K562 (cell line): ENCODE measurements around the gene HIF1A. TPM values are rescaled to one million over a fixed set of nuclear protein-coding genes. Genes with fewer than 3 reads are reported as not detected.

Experiments
- ATAC-seq: fragments of 200-7000 bp; cut with Tn5 transposase; 3 replicates; pipeline ENCODE4 v1.9.1; 2020; ENCODE audit warnings: moderate library complexity
- BruUV-seq: library from RNA; stranded (reverse); fragments of 400-500 nt; replicated peaks from 2 replicates; lab custom pipeline; 2021; lab: Mats Ljungman, UMichigan
- CTCF ChIA-PET: fragments of 300-600 bp; formaldehyde crosslinking; extraction: SDS; loops from one replicate; lab custom pipeline; 2021; ENCODE audit warnings: low intra/inter-chr PET ratio; lab: Yijun Ruan, JAX
- POLR2A ChIA-PET: fragments of 300-600, 350-650 bp; sonication (Branson Sonifier 250); formaldehyde crosslinking; extraction: SDS; loops from one replicate; lab custom pipeline; 2021; ENCODE audit warnings: antibody characterized with exemption, inconsistent platforms; lab: Yijun Ruan, JAX
- DNase-seq, 4 experiments: peaks; one replicate each; pipeline versions ENCODE4 v3.0.0 to v3.0.0-alpha.2; 2011 to 2018; ENCODE audit warnings: low spot score in 3 of 4, mixed read lengths in 3 of 4; ENCODE audit errors: extremely low read depth in 1 of 4
- FAIRE-seq: peaks from 2 replicates; lab custom pipeline; 2011; peaks lifted over from hg19 to GRCh38; lab: Jason Lieb, UNC
- H2AFZ ChIP-seq: 2 replicates; pipeline ENCODE4 v1.6.0; 2011; ENCODE audit warnings: low read depth, low read length, control low read depth, inconsistent platforms
- H3K27ac ChIP-seq: fragments of 200-600 bp; 3 replicates; pipeline ENCODE4 v1.8.0; 2011; ENCODE audit warnings: low read depth, mild to moderate bottlenecking, control low read depth, inconsistent platforms, low read length, moderate library complexity, mixed read lengths; ENCODE audit errors: extremely low read depth
- H3K27me3 ChIP-seq, 2 experiments: fragments of 300-600 bp in 1 of 2; 2 replicates in 1 of 2; 3 replicates in 1 of 2; pipeline versions ENCODE4 v1.6.0 to v1.8.0; 2011; ENCODE audit warnings: inconsistent platforms in 2 of 2, low read length in 2 of 2, mild to moderate bottlenecking in 1 of 2, mixed read lengths in 1 of 2, moderate library complexity in 1 of 2; ENCODE audit not compliant: control insufficient read depth in 2 of 2, insufficient read depth in 2 of 2
- H3K36me3 ChIP-seq: fragments of 300-600 bp; 3 replicates; pipeline ENCODE4 v1.8.0; 2011; ENCODE audit warnings: mild to moderate bottlenecking, low read length, inconsistent platforms; ENCODE audit not compliant: control insufficient read depth, insufficient read depth
- H3K4me1 ChIP-seq, 2 experiments: fragments of 200-600 bp in 1 of 2; replicated peaks in 1 of 2; 2 replicates in 1 of 2; 3 replicates in 1 of 2; pipeline versions ENCODE4 v1.5.1 to v1.8.0; 2011; ENCODE audit warnings: inconsistent platforms in 2 of 2, low read length in 2 of 2, mild to moderate bottlenecking in 1 of 2, mixed read lengths in 1 of 2, moderate library complexity in 1 of 2; ENCODE audit not compliant: control insufficient read depth in 2 of 2, insufficient read depth in 2 of 2
- H3K4me2 ChIP-seq: 2 replicates; pipeline ENCODE4 v1.6.1; 2011; ENCODE audit warnings: low read length, control low read depth, inconsistent platforms, mixed read lengths; ENCODE audit not compliant: insufficient read depth
- H3K4me3 ChIP-seq: fragments of 200-600 bp; sonication (generic), shearing (Covaris generic); 2 replicates; pipeline ENCODE4 v1.5.1; 2016; ENCODE audit warnings: control low read depth, inconsistent platforms
- H3K79me2 ChIP-seq: fragments of 200-600 bp; 3 replicates; pipeline ENCODE4 v1.8.0; 2011; ENCODE audit warnings: low read length, inconsistent platforms; ENCODE audit not compliant: control insufficient read depth, insufficient read depth
- H3K9ac ChIP-seq, 2 experiments: 2 replicates each; pipeline versions ENCODE4 v1.6.0 to v1.6.1; 2011; ENCODE audit warnings: low read depth in 2 of 2, low read length in 2 of 2, control low read depth in 1 of 2, inconsistent platforms in 1 of 2, mild to moderate bottlenecking in 1 of 2, mixed read lengths in 1 of 2; ENCODE audit not compliant: insufficient read depth in 1 of 2
- H3K9me1 ChIP-seq: one replicate; pipeline ENCODE4 v1.6.0; 2011; ENCODE audit warnings: inconsistent platforms, mild to moderate bottlenecking, low read length, moderate library complexity; ENCODE audit not compliant: control insufficient read depth, insufficient read depth
- H3K9me3 ChIP-seq: replicated peaks from 2 replicates; pipeline ENCODE4 v1.5.1; 2011; ENCODE audit warnings: low read depth, low read length, inconsistent platforms; ENCODE audit not compliant: control insufficient read depth, insufficient read depth
- H4K20me1 ChIP-seq: replicated peaks from 2 replicates; pipeline ENCODE4 v1.6.1; 2011; ENCODE audit warnings: low read length, inconsistent platforms, mixed read lengths; ENCODE audit not compliant: control insufficient read depth, insufficient read depth
- FOXJ2 ChIP-seq: fragments of 200-800 bp; sonication (Bioruptor generic); IDR thresholded peaks from 2 replicates; pipeline ENCODE4 v1.6.1; 2016; ENCODE audit warnings: missing genetic modification characterization, missing compliant biosample characterization
- GTF2F1 ChIP-seq: IDR thresholded peaks from 2 replicates; pipeline ENCODE4 v1.6.1; 2011; ENCODE audit warnings: low read depth, low read length, improper control_type of control experiment
- HES1 ChIP-seq: fragments of 450-650 bp; IDR thresholded peaks from 2 replicates; pipeline ENCODE4 v1.6.1; 2016; ENCODE audit warnings: low read depth, mild to moderate bottlenecking, moderate library complexity
- KLF16 ChIP-seq: IDR thresholded peaks from 2 replicates; pipeline ENCODE4 v1.6.1; 2016; ENCODE audit warnings: antibody characterized with exemption
- L3MBTL2 ChIP-seq: fragments of 450-650 bp; IDR thresholded peaks from 2 replicates; pipeline ENCODE4 v1.6.1; 2016; ENCODE audit warnings: mild to moderate bottlenecking, moderate library complexity
- NFATC3 ChIP-seq: fragments of 450-650 bp; IDR thresholded peaks from 2 replicates; pipeline ENCODE4 v1.6.1; 2017; ENCODE audit warnings: mild to moderate bottlenecking
- NONO ChIP-seq, 2 experiments: fragments of 200-400 bp in 1 of 2; fragments of 450-650 bp in 1 of 2; formaldehyde crosslinking in 1 of 2; IDR thresholded peaks; 2 replicates each; pipeline ENCODE4 v1.6.1; 2017; ENCODE audit warnings: low read depth in 2 of 2, mild to moderate bottlenecking in 2 of 2, moderate library complexity in 2 of 2, low read length in 1 of 2
- PRMT5 ChIP-seq: sonication (generic); formaldehyde crosslinking; IDR thresholded peaks from 2 replicates; pipeline ENCODE4 v1.5.0; 2020; ENCODE audit warnings: missing genetic modification reagents
- RFX5 ChIP-seq: IDR thresholded peaks from 2 replicates; pipeline ENCODE4 v1.6.1; 2011; ENCODE audit warnings: low read depth, mild to moderate bottlenecking, improper control_type of control experiment, low read length
- SETDB1 ChIP-seq: IDR thresholded peaks from one replicate; pipeline ENCODE4 v1.6.1; 2012; ENCODE audit warnings: low read length, control low read depth, inconsistent platforms
- SMARCA4 ChIP-seq: fragments of 450-650 bp; IDR thresholded peaks from 2 replicates; pipeline ENCODE4 v1.6.1; 2016
- SREBF2 ChIP-seq: sonication (generic); formaldehyde crosslinking; IDR thresholded peaks from 2 replicates; pipeline ENCODE4 v1.4.0; 2020; ENCODE audit warnings: mild to moderate bottlenecking, missing genetic modification reagents
- XRCC5 ChIP-seq: fragments of 200-400 bp; formaldehyde crosslinking; IDR thresholded peaks from 2 replicates; pipeline ENCODE4 v1.6.1; 2017; ENCODE audit warnings: low read depth, mild to moderate bottlenecking, low read length
- ZBTB1 ChIP-seq: sonication (generic); formaldehyde crosslinking; IDR thresholded peaks from 2 replicates; pipeline ENCODE4 v1.8.1; 2023; ENCODE audit warnings: missing genetic modification reagents, low read depth, mild to moderate bottlenecking, borderline replicate concordance
- ZNF197 ChIP-seq: fragments of 200-800 bp; sonication (Bioruptor generic); IDR thresholded peaks from 2 replicates; pipeline ENCODE4 v1.6.1; 2016; ENCODE audit warnings: low read depth, missing genetic modification characterization, missing compliant biosample characterization
- ZSCAN29 ChIP-seq: fragments of 450-650 bp; IDR thresholded peaks from 2 replicates; pipeline ENCODE4 v1.6.1; 2017
- WGBS: fragments of 100-300 bp; shearing (Covaris generic); methylation state at CpG from one replicate; pipeline ENCODE4 v1.1.6; 2016; ENCODE audit warnings: low coverage, mixed read lengths; ENCODE audit not compliant: insufficient coverage; ENCODE audit errors: missing lambda C conversion rate; 5-methylcytosine and 5-hydroxymethylcytosine counted together
- in situ Hi-C: fragments of 300-500 bp; cut with MboI; formaldehyde crosslinking; loops from 4 replicates; pipeline ENCODE4 v1.15.0; 2018; ENCODE audit warnings: inconsistent platforms, mixed read lengths
- intact Hi-C: fragments of 100-400 bp; cut with micrococcal nuclease; formaldehyde crosslinking; loops from 2 replicates; pipeline ENCODE4 v1.14.2; 2022
- polyA plus RNA-seq, 8 experiments: library from polyadenylated mRNA; depleted of rRNA in 4 of 8; stranded (reverse) in 5 of 8; unstranded in 3 of 8; fragments of >200 nt; fragmentation: Nextera tagmentation in 2 of 8; fragmentation: Illumina TruSeq in 1 of 8; extraction: Ambion mirVana in 2 of 8; extraction: Trizol in 1 of 8; gene quantifications; 2 replicates each; pipeline versions ENCODE4 v1.2.1 to v1.2.3, GENCODE V29; 2011 to 2014; ENCODE audit warnings: inconsistent platforms in 1 of 8, missing spikeins in 1 of 8
- total RNA-seq, 7 experiments: library from RNA; depleted of rRNA in 6 of 7; stranded (reverse); fragments of >200 nt in 6 of 7; fragmentation: Illumina TruSeq in 2 of 7; extraction: Trizol in 2 of 7; gene quantifications; 2 replicates each; pipeline versions ENCODE4 v1.2.1 to v1.2.3, GENCODE V29; 2011 to 2021; ENCODE audit warnings: low replicate concordance in 1 of 7

The HIF1A gene
- total and polyA plus RNA-seq, 9 of the 15 experiments (the other 6 are each of a cell fraction or from before 2014, with no cell fraction given) = 5.9 to 35.3 (median 24.2) TPM

- no peaks in the 10 kb centered on the region for H3K9me1 ChIP-seq
- ChIA-PET CTCF (no interaction called here), POLR2A (interaction anchor here (1.1 to 1.5 kb wide), 3 partner anchors 8 to 14 kb away, joined by 3 to 4 read pairs (median 4); no protein-coding TSS in a partner anchor)
- H3K27me3 ChIP-seq = no peaks in the 10 kb centered on the region
- H4K20me1 ChIP-seq = peaks cover 9% of the 10 kb centered on the region; the same call in 1 of the 2 replicates
- no peaks in the 10 kb centered on the region; a peak in 3 of 5 replicates for H3K4me1 ChIP-seq
- TF ChIP-seq HES1 (no peak), KLF16 (no peak), RFX5 (no peak), XRCC5 (no peak), PRMT5 (CRISPR knock-in tag) (no peak), L3MBTL2 (no peak), SREBF2 (CRISPR knock-in tag) (no peak), SMARCA4 (no peak), ZBTB1 (CRISPR knock-in tag) (no peak), ZSCAN29 (no peak), GTF2F1 (no peak), ZNF197 (CRISPR knock-in tag) (no peak), FOXJ2 (tag) (no peak), NONO (IDR thresholded peaks at IDR 0.05; ENCODE audit: low read depth in 2 of 2, low read length in 1 of 2) (no peak), SETDB1 (no peak), NFATC3 (no peak)
- BruUV-seq = no TSS peak
- peaks cover 63% of the 10 kb centered on the region for H3K79me2 ChIP-seq
- DNase-seq = no peak
- no peak overlapping the region for H2AFZ ChIP-seq
- no peak overlapping the region for H3K4me2 ChIP-seq
- intact Hi-C loops (no loop called here), in situ Hi-C loops (no loop called here)
- H3K9ac ChIP-seq = no peak overlapping the region
- peaks cover 33% of the 10 kb centered on the region; the same call in 2 of the 3 replicates for H3K36me3 ChIP-seq
- WGBS = 59% methylated on average over 5 of the region's 5 CpGs
- no peak for FAIRE-seq
- H3K9me3 ChIP-seq = no peaks in the 10 kb centered on the region
- ATAC-seq = peak; percentile 66
- H3K27ac ChIP-seq = no peak overlapping the region
- no peak overlapping the region for H3K4me3 ChIP-seq
Measured at GRCh38 chr14:61719344-61720293, 24.3 kb downstream of the HIF1A start.
